H1 (cell line): ENCODE measurements around the gene ASTL.

Experiments
- CEBPB ChIP-seq: IDR thresholded peaks from 2 replicates; pipeline ENCODE4 v1.6.1; 2012; ENCODE audit warnings: low read depth, low read length
- POLR2A ChIP-seq, 2 experiments: IDR thresholded peaks; 1 replicate in 1 of 2; 2 replicates in 1 of 2; pipeline ENCODE4 v1.6.1; 2011; ENCODE audit warnings: low read depth in 2 of 2, low read length in 2 of 2, mild to moderate bottlenecking in 2 of 2; ENCODE audit errors: control extremely low read depth in 1 of 2
- POLR2AphosphoS5 ChIP-seq: IDR thresholded peaks from 2 replicates; pipeline ENCODE4 v1.6.1; 2011; ENCODE audit warnings: low read depth, low read length

DNA sequence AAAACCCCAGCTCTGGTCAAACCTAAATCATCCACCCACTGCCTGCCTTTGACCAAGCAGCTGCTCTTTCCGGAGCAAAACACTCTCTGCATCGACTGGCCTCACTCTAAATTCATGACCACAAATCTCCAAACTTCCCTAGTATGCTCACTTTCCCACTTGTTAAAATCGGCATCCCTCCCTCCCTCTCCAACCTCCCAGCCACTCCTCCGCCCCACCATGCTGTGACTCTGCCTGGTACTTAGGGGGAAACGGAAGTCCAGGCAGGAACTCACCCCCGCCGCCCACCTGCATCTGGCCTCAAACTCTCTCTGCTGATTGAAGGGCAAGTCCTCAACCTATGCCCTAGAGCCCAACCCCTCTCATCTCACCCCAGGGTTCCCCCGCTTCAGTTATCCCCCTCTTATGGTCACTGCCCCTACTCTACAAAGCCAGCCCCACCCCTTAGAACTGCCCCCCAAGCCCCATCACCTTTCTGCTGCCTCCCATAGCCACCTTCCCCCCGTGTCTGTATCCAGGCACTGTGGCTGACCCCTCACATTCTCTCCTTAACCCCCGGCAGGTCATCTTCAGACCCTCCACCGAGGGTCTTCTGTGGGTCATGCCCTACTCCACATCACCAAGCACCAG lies 18.1 kb downstream of the ASTL start:
- no peak for TF ChIP-seq POLR2A (IDR thresholded peaks at IDR 0.05; ENCODE audit: control extremely low read depth in 1 of 2, low read depth in 2 of 2, low read length in 2 of 2)
- no peak for TF ChIP-seq POLR2AphosphoS5
- no peak for TF ChIP-seq CEBPB
